Measurements from ENCODE around the gene ITPRID2.

The ITPRID2 gene

DNA sequence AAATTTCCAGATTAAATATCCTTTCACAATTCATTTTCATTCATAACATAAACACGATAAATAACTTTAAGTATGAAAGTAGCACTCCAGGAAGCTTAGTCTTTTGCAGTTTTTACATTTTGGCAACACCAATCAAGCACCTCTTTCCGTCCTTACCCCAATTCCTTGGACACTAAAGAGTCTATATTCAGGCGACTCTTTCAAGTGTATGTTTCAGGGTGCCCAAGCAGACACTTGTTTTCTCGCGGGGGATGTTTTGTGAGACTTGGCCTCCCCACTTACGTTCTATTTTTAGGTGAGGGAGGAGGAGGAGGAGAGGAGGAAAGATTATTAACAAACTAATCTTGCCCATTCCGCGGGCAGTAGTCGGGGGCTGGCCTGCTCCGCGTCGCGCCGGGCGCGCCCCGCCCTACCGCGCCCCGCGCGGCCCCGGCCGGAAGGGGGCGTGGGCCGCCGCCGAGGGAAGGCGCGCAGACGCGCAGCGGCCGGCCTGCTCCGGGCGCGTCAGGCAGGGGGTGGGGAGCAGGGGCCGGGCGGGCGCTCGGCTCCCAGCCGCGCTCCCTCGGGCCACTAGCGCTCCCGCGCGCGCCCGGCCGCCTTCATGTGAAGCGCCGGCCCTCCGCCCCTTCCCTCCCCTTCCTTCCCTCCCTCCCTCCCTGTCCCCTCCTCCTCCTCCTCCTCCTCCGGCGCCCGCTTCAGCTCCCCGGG is at the start of gene ITPRID2:
ITPRID2 (plus strand) TSS at position 473 of the 708 bp plus-strand sequence. CDS start 337 bp downstream, outside the sequence.
- peak; percentile 41 for DNase-seq

DNA sequence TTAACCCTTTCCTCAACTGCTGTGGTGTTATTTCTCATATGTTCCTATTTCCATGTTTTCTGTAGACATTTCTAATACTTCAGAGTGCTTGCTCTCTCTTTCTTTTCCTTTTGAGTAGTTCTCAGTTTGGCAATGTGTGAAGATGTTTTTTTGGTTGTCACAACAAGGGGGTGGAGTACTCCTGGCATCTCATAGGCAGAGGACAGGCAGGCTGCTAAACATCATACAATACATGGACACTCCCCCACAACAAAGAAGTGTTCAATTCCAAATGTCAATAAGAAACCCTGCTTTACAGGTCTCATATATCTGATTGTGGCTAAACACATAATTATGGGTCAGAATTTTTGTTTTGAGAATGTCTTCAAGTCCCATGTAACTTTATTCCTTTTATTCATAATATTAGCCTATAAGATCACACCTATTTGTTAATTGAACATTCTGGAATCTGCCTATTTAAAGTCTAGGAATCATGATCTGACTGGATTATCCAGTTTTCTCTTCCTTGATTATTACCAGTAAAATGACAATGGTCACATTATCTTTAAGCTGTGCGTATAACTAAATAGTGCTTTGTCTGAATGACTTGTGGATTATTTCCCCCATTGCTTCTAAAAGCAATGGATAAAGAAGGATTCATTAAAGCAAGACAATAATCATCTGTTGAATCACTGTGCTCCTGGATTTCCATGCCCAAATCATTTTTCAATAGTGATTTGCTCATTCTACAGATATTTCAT is 46.8 kb upstream of the ITPRID2 start:
- DNase-seq = no peak

DNA sequence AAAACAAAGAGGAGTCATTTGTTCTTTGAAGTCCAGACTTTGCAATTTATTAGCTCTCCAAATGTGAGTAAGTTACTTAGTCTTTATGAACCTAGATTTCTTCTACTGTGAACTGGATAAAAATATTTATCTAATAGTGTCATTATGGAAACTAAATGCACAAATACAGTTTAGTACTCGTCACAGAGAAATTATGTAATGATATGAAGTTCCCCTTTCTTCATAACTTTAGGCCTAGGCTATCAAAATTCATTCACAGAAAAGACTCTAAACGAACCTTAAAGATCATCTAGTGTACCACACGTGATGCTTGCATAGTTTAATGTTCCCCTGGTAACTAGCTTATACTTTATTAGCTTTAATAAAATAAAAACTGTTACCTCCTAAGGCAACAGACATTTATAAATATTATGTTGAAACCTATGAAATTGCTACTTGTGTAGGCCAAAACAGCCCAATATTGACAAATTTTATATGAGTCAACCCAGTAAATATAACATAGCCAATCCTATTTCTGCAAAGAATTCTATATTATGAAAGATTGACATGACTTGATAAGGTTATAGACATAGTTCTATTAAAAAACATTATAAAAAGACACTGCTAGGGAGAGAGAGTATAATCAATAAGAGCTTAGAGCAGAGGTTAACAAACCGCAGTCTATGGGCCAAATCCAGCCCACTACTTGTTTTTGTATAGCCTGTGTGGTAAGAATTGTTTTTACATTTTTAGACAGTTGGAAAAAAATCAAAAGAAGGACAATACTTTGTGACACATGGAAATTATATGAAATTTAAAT is 44.9 kb upstream of the ITPRID2 start:
- no peak for DNase-seq

DNA sequence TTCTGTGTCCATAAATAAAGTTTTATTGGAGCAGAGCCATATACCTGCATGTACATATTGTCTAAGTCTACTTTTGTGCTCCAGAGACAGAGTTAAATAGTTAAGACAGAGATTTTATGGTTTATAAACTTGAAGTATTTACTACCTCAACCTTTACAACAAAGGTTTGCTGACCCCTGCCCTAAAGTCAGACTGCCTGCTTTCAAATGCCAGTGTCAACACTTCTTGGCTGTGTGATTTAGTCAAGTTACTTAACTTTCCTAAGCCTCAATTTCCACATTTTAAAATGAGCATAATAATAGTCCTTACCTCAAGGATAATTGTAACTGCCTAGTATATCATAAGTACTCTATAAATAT is 44.4 kb upstream of the ITPRID2 start:
- no peak for DNase-seq

DNA sequence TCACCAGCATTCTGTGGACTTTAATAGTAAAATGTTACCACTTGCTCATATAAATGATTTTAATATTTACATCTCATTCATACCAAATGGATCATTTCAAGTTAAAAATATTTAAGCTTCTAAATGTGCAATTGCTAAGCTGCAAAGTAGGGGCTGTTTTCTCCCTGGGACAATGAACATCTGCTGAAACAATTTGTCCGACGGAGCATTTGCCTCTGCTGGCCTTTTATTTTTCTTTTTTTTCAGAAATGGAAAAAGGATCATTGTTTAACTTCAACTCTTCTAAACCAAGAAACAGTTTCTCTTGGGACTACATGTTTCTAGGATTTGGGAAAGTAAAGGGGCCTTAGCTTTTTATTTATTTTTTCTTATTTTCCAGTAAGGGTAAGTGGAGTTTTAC is 43.8 kb upstream of the ITPRID2 start:
- no peak for DNase-seq

DNA sequence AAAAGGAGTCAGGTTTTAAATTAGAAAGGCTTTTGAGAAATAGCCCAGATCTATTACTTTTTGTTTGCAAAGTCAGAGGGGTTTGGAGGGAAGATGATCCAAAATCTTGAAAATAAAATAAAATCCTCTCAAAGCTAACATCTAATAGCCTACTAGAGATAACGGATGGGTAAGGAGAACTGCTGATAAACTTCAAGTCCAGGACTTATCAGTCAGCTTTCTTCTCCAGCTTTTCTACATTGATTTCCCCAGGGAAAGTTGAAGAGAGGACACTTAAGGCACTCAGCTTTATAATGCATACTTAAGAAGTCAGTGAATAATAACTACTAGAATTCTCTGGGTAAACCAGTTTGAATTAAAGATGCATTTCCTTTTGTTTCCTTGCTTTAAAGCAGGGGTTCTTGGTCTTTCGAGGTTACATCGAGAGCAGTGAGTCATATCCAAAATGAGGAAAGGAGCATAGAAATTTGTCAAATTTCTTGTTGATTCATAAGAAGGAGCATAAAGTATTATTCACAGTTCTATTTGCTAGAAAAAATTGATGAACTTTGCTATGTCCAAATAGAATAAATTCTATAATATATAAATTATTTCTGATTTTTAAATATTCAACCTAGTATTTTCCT is 43.2 kb upstream of the ITPRID2 start:
- no peak for DNase-seq

DNA sequence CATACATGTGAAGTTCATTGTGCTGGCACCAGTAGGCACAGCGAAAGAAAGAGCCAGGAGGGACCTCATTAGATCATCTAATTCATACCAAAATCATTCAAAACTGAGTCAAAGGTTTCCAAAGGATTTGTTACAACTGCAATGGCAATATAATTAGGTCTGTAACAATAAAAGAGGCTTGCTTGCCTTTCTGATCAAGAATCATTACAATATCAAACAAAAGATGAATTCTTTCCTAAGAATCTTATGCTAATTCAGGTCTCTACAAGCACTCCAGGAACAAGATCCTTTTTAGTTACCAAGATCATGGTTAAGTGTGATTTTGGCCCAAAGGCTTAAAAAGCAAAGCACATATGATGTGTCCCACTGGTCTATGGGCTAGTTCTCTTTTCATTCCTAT is 41.9 kb upstream of the ITPRID2 start:
- DNase-seq = no peak

DNA sequence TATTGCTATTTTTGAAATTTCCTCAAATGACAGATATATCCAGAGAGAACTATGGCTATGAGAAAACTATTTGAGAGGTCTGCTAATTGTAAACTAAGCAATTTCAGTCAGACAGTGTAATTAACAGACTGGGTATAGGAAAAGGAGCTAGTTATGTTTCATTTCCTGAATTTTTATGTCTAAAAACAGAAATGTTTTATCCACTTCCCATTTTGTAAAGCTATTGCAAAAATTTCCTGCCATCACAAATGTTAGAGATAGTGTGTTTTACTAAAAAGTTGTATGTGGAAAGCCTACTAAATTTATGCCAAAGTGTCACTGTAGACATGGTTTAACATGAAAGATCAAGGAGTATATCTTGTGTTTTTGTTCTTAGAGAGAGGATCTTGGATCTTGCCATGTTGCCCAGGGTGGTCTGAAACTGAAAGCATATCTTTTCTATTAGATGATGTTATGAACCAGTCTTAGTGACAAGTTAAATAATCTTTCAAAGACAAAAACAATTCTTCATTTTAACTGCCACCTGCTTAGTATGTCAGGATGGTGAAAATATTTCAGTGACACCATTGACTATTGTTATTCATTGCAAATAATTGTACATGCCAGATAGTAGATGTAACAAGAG is 40.5 kb upstream of the ITPRID2 start:
- DNase-seq = no peak

DNA sequence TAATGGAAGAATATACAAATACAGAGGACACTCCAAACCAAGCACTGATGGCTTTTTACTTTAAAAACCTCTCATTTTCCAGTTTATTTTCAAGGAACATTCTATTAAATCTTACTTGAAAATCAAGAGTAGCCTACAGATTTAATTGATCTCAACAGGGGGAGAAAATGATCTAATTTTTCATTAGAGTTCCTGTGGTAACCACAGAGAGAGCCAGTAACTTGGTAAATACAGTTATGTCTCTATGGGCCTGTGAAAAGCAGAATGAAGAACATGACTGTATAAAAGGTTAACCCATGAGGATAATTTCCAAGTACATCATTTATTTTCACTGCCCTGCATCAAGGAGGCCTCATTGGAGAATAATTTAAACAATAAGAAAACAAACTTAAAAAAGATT is 39.8 kb upstream of the ITPRID2 start:
- no peak for DNase-seq

DNA sequence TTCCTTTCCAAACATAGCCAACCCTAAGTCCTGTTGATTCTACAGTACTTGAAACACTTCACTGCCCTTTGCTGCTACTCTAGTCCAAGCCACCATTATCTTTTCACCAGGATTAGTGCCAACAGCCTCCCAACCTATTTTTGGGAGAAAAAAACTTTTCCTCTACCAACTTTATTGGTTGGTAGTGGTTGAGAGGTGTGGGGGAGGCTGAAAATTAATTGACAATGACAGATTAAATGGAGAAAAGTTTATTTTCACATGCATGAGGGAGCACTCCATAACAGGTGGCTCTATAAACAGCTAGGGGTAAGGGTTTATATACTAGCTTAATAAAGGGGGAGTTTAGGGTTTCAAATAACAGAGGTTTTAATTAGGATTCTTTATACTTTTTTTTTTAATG is 37.8 kb upstream of the ITPRID2 start:
- no peak for DNase-seq

DNA sequence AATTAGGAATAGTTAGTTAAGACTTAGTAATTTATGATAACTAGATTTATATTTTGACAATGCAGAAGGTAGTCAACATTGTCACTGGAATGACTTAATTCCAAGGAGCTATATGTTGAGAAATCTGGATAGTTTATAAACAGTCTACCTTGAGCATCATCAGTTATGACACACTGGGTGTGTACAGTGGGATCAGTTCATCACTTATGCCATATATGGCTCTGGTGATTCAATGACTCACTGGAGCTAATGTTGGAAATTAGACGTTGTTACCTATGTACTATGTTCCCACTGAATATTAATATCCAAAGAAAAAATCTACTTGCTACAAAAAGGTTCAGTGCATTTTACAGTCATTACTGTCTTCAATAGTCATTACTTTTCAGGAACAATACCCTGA is 34.0 kb upstream of the ITPRID2 start:
- DNase-seq = no peak

DNA sequence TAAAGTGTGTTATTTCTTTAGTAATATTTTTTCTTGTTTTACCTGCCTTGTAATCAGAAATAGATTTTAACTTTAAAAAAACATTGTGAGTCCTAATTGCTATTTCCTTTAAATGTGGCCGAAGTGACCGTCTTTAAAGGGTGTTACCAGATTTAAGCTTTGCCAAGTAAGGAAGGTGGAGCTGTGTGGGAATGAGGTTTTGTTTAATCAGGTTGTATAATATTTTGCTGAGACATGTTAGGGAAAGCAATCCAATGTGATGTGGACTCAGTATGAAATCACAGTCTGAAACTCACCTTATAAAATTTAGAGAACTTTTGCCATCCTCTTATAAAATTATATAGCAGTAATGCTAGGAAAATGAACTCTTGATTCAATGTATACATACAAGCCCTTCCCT is 32.9 kb upstream of the ITPRID2 start:
- no peak for DNase-seq

DNA sequence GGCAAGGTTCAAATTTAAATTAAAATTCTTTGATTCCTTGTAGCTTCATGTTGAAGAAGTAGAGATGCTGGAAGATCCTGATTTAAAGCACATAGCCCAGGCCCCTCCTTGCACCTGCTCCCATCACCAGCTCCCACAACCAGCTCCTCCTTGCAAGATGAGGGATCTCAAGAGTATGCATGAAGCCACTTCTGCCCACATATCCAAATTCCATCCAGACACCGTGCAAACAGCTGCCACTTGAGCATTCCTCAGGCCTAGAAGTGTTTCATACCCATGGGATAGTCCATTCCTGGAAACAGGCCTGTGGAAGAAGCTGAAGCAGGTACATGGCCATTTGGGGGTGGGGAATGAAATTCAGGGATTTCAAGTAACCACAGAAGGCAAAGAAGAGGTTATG is 32.4 kb upstream of the ITPRID2 start:
- DNase-seq = no peak

DNA sequence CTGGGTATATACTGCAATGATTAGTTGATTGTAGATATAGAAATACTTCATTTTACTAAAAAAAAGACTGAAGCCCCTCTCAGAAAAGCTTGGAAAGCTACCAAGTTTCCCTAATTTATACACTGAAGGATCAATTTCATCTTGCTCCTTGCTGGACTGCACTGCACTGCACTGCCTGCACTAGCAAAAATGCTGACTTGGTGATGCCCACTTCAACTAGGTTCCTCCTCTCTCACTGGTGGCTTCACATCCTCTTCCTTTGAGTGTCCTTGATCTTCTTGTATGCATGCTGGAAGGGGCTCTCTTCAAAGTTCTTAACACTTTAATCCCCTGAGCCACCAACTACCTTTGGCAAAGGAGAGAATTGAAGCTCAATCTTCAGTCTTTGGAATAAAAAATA is 31.7 kb upstream of the ITPRID2 start:
- DNase-seq = no peak

DNA sequence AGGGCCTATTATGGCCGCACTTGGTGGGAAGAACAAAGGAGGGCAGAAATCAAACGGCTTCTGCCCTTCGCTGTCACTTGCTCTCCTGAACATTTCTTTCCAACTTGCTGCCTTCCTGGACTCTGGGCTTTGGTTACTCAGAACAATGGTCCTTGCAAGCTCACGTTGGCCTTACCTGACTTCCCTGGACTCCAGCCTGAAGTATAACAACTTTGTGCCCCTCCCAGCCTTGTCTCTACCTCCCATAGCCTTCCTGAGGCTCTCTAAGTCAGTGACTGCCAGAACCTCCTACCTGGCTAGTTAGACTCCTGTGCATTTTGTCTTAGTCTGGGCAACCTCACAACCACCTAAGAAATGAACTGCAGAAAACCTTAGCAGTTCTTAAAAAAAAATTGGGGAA is 30.2 kb upstream of the ITPRID2 start:
- DNase-seq = no peak

DNA sequence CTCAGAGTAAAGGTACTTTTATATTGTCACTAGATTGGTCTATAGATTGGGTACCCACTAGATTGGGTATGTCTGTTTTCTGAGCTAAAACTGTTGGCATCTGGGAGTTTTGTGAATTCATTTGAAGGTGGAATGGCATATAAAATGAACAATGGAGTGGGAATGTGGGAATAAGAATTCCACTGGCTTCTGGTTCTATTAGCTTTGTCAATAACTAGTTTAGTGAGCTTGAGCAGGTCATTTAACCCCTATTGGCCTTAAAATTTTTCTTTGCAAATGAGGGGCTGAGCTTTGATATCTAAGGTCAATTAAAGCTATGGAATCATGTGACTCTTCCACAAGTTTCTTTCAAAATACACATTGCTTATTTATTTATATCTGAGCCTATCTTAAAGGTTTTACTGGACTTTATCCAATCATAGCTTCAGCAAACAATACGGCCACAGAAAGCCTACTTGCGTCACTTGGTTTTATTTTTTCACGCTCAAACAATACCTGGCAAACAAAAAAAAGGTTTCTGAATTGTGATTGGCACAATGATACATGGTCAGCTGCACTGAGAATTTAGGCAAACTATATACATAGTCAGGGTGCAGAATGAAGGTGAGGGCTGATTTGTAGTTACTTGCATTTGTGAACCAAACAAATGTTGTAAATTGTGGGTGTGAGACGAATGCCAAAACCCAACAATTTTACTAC is 28.8 kb upstream of the ITPRID2 start:
- no peak for DNase-seq

DNA sequence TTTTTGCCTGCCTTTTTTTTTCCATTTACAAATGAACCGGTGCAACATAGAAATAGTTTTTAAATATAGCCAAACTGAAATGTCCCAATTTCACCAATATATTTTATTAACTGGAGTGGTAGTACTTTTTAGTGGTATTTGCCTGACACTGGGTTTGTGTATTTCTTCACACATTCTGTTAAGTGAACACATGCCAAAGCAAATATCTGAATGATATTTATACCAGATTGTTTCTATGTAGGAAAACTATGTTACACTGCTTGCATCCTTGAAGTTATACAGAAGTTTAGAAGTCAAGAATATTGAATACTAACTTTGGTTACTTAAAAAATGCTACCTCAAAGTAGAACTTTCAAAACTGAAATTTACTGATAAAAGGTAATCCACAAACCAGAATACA is 19.4 kb upstream of the ITPRID2 start:
- DNase-seq = no peak

DNA sequence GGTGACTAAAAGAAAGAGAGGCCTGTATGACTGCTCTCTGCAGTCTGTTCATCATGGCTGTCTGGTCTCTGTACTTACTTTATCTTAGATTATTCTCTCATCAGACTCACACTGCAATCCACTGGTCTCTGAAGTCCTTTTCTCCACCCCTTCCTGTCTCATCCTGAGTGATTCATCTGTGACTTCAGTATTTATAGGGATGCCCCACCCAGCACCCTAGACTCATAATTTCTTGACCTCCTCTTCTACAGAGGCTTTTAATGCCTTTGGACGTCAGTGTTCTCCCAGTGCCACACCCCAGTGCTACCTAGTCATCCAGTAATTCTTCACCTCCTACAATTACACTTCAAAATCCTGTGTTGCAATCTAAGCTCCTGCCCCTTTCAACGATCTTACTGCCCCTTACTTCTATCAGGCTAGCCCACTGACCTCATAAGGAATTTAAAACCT is 14.9 kb upstream of the ITPRID2 start:
- DNase-seq = no peak

DNA sequence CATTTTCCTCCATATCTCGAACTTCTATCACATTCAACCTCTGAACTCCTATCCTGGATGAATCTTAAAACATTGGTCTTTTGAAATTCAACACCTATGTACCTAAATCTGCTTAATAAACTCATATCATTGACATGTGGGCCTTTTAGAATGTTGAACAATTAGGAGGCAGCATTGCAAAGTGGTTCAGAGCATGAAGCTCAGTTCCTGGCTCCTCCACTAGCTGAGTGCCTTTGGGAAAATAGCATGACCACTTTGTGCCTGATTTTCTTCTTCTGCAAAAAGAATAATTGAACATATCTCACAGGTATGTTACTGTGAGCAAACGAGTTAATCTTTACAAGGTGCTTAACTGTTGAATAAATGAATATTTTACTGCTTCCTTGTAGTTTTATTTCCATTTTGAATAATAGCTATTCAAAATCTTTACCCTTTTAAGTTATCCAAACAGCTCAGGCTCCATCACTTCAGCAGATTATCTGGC is 14.3 kb upstream of the ITPRID2 start:
- DNase-seq = no peak

DNA sequence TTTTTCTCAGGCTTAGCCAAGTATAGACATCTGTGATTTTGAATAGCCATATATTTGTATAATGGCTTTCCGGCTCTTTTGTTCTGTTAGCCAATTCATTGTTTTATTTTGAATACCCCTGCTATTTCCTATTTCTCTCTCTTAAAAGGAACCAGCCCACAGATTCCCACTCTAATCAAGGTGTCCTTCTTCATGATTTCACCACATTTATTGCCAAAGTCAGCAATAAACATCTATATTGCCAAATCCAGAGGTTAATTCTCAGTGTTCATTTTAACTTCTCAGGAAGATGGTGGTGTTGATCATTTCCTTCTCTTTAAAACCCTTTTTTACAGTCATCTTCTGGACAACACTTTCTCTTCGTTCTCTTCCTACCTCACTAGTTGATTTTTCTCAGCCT is 13.1 kb upstream of the ITPRID2 start:
- DNase-seq = no peak

DNA sequence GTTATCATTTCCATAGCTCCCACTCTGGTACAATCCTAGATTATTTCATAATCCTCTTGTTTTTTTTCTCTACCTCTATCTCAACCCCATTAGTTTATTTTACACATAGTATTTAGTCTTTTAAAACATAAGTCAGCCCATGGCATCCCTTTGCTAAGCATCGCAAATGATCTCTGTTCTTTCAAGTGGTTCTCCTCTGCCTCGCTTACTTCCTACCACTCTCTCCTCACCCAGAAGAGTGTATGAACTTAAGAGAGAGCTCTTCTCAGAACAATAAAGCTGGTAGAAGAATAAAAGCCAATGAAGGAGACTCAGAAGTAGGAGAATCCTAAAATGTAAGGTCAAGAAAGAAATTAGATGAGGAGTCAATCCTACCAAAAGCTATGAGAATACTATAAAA is 12.2 kb upstream of the ITPRID2 start:
- no peak for DNase-seq
